HEK293 (cell line): ENCODE measurements around the gene GOLGA6L2.
"Not testable (repeated sequence)": the region's sequence is repeated elsewhere in the genome, so short reads cannot be mapped to it uniquely, and the experiment has no call there.

Source experiments
- CTCF ChIA-PET: fragments of 350-600 bp; formaldehyde crosslinking; extraction: SDS; loops from one replicate; lab custom pipeline; 2021; ENCODE audit warnings: antibody characterized with exemption; lab: Yijun Ruan, JAX
- POLR2A ChIA-PET: fragments of 300-600 bp; formaldehyde crosslinking; extraction: SDS; loops from one replicate; lab custom pipeline; 2020; ENCODE audit warnings: antibody characterized with exemption, inconsistent platforms; lab: Yijun Ruan, JAX
- H3K27ac ChIP-seq: fragments of 200-500 bp; sonication (Bioruptor generic); 2 replicates; pipeline ENCODE4 v1.5.1; 2014; ENCODE audit warnings: low read depth, low read length, control low read depth, inconsistent platforms; ENCODE audit errors: extremely low read depth
- H3K36me3 ChIP-seq, 2 experiments: fragments of 200-500 bp in 1 of 2; sonication (Bioruptor generic) in 1 of 2; 1 replicate in 1 of 2; 2 replicates in 1 of 2; pipeline ENCODE4 v1.5.1; 2014 to 2017; ENCODE audit warnings: inconsistent platforms in 2 of 2, low read length in 2 of 2; ENCODE audit not compliant: control insufficient read depth in 2 of 2, insufficient read depth in 1 of 2
- H3K4me1 ChIP-seq: fragments of 200-500 bp; sonication (Bioruptor generic); 2 replicates; pipeline ENCODE4 v1.5.1; 2014; ENCODE audit warnings: mild to moderate bottlenecking, low read length, inconsistent platforms; ENCODE audit not compliant: control insufficient read depth, insufficient read depth
- H3K4me3 ChIP-seq: 2 replicates; pipeline ENCODE4 v1.5.1; 2011; ENCODE audit warnings: low read depth, mild to moderate bottlenecking, control low read depth, low read length, moderate library complexity
- H3K9me3 ChIP-seq: fragments of 200-500 bp; sonication (Bioruptor generic); 2 replicates; pipeline ENCODE4 v1.5.1; 2014; ENCODE audit warnings: low read depth, low read length, inconsistent platforms; ENCODE audit not compliant: control insufficient read depth, insufficient read depth
- BCL11B ChIP-seq: fragments of 450-650 bp; formaldehyde crosslinking; IDR thresholded peaks from 2 replicates; pipeline ENCODE4 v1.5.1; 2016; ENCODE audit warnings: low read depth, missing biosample characterization, missing genetic modification characterization
- FEZF1 ChIP-seq: fragments of 450-650 bp; formaldehyde crosslinking; IDR thresholded peaks from 2 replicates; pipeline ENCODE4 v1.5.1; 2016; ENCODE audit warnings: missing biosample characterization, missing genetic modification characterization
- KLF9 ChIP-seq: fragments of 450-650 bp; formaldehyde crosslinking; IDR thresholded peaks from 2 replicates; pipeline ENCODE4 v1.5.1; 2016; ENCODE audit warnings: missing biosample characterization, missing genetic modification characterization, low read depth
- PRDM1 ChIP-seq: fragments of 450-650 bp; formaldehyde crosslinking; IDR thresholded peaks from 2 replicates; pipeline ENCODE4; 2016; ENCODE audit warnings: missing biosample characterization, missing genetic modification characterization
- PRDM10 ChIP-seq: fragments of 450-650 bp; formaldehyde crosslinking; IDR thresholded peaks from 2 replicates; pipeline ENCODE4 v1.5.1; 2016; ENCODE audit warnings: missing biosample characterization, missing genetic modification characterization
- SP3 ChIP-seq: fragments of 450-650 bp; formaldehyde crosslinking; IDR thresholded peaks from 2 replicates; pipeline ENCODE4 v1.5.1; 2016; ENCODE audit warnings: missing biosample characterization, missing genetic modification characterization
- ZFP41 ChIP-seq: fragments of 450-650 bp; formaldehyde crosslinking; IDR thresholded peaks from 2 replicates; pipeline ENCODE4 v1.5.1; 2016; ENCODE audit warnings: missing biosample characterization, missing genetic modification characterization, borderline replicate concordance
- ZNF10 ChIP-seq: fragments of 450-650 bp; formaldehyde crosslinking; IDR thresholded peaks from 2 replicates; pipeline ENCODE4 v1.5.1; 2017; ENCODE audit warnings: missing biosample characterization, missing genetic modification characterization
- ZNF174 ChIP-seq: fragments of 450-650 bp; formaldehyde crosslinking; IDR thresholded peaks from 2 replicates; pipeline ENCODE4 v1.5.0; 2017; ENCODE audit warnings: missing biosample characterization, mild to moderate bottlenecking, missing genetic modification characterization
- ZNF202 ChIP-seq: fragments of 450-650 bp; formaldehyde crosslinking; IDR thresholded peaks from 2 replicates; pipeline ENCODE4 v1.5.1; 2016; ENCODE audit warnings: missing biosample characterization, missing genetic modification characterization, borderline replicate concordance
- ZNF311 ChIP-seq: fragments of 450-650 bp; formaldehyde crosslinking; IDR thresholded peaks from 2 replicates; pipeline ENCODE4 v1.5.1; 2017; ENCODE audit warnings: missing biosample characterization, missing genetic modification characterization, borderline replicate concordance
- ZNF362 ChIP-seq: fragments of 450-650 bp; formaldehyde crosslinking; IDR thresholded peaks from 2 replicates; pipeline ENCODE4 v1.5.1; 2016; ENCODE audit warnings: missing biosample characterization, missing genetic modification characterization
- ZNF366 ChIP-seq: fragments of 450-650 bp; formaldehyde crosslinking; conservative IDR thresholded peaks from 2 replicates; pipeline ENCODE4 v1.5.1; 2016; ENCODE audit warnings: missing biosample characterization, missing genetic modification characterization
- ZNF394 ChIP-seq: fragments of 450-650 bp; formaldehyde crosslinking; IDR thresholded peaks from 2 replicates; pipeline ENCODE4 v1.5.1; 2016; ENCODE audit warnings: missing biosample characterization, missing genetic modification characterization, mild to moderate bottlenecking, moderate library complexity, borderline replicate concordance
- ZNF626 ChIP-seq: fragments of 450-650 bp; sonication (Bioruptor Pico); formaldehyde crosslinking; IDR thresholded peaks from 2 replicates; pipeline ENCODE4 v1.5.1; 2018; ENCODE audit warnings: missing biosample characterization, missing genetic modification characterization, inconsistent platforms
- ZNF830 ChIP-seq: fragments of 450-650 bp; IDR thresholded peaks from 2 replicates; pipeline ENCODE4 v1.5.0; 2018; ENCODE audit warnings: missing biosample characterization, missing genetic modification characterization, low read depth, mild to moderate bottlenecking, moderate library complexity
- TF ChIP-seq, protein P1 (sequence below): fragments of 450-650 bp; formaldehyde crosslinking; IDR thresholded peaks from 2 replicates; pipeline ENCODE4 v1.5.1; 2017; ENCODE audit warnings: missing biosample characterization, missing genetic modification characterization

Gene GOLGA6L2

DNA sequence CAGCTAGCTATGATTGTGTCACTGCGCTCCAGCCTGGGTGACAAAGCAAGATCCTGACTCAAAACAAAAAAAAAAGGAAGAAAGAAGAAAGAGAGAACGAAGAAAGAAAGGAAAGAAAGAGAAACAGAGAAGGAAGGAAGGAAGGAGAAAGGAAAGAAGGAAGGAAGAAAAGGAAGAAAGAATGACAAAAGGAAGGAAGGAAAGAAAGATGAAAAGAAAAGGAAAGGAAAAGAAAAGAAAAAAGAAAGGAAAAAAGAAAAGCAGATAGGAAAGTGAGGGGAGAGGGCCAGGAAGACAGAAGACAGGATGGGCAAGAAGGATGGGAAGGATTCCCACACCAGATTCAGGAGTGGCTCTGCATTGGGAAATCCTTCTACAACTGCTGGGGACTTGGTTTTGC lies 44.9 kb downstream of the GOLGA6L2 start:
- no peaks in the 10 kb centered on the region for H3K36me3 ChIP-seq
- H3K9me3 ChIP-seq, result no peaks in the 10 kb centered on the region
- CTCF ChIA-PET, result no interaction called here
- TF ChIP-seq BCL11B (tag by site-specific recombination) (no peak), PRDM1 (tag by site-specific recombination) (peak; percentile 95), ZNF366 (tag by site-specific recombination) (peak; percentile 52)
- H3K4me1 ChIP-seq, result no peaks in the 10 kb centered on the region
- H3K4me3 ChIP-seq, result no peak overlapping the region
- H3K27ac ChIP-seq, result no peak overlapping the region
- POLR2A ChIA-PET, result no interaction called here

DNA sequence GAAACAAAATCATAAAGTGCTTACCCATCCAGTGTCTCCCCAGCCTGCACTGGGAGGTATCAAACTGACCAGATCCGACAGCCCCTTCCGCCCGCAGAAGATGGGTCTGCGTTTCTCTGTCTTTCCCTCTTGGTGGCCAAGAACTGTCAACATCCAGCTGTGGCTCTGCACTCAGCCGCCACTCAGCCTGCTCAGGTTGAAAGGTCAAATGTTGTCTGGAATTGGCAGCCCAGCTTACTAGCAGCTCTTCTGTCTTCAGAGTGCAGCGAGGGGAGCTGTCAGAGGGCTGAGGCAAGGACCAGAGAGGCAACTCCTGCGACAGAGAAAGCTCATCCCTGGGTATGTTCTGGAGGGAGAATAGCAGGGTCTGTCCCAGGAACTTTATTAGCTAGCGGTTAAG lies 45.4 kb downstream of the GOLGA6L2 start:
- ChIA-PET POLR2A (no interaction called here), CTCF (no interaction called here)
- Histone ChIP-seq H3K27ac (no peak overlapping the region), H3K9me3 (no peaks in the 10 kb centered on the region), H3K36me3 (no peaks in the 10 kb centered on the region), H3K4me3 (no peak overlapping the region), H3K4me1 (no peaks in the 10 kb centered on the region)
- TF ChIP-seq ZNF830 (tag by site-specific recombination) (no peak), ZNF10 (tag by site-specific recombination) (no peak), SP3 (tag by site-specific recombination) (no peak), ZNF311 (tag by site-specific recombination) (no peak), ZNF362 (tag by site-specific recombination) (no peak)
- TF ChIP-seq, protein P1, sequence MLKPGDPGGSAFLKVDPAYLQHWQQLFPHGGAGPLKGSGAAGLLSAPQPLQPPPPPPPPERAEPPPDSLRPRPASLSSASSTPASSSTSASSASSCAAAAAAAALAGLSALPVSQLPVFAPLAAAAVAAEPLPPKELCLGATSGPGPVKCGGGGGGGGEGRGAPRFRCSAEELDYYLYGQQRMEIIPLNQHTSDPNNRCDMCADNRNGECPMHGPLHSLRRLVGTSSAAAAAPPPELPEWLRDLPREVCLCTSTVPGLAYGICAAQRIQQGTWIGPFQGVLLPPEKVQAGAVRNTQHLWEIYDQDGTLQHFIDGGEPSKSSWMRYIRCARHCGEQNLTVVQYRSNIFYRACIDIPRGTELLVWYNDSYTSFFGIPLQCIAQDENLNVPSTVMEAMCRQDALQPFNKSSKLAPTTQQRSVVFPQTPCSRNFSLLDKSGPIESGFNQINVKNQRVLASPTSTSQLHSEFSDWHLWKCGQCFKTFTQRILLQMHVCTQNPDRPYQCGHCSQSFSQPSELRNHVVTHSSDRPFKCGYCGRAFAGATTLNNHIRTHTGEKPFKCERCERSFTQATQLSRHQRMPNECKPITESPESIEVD (tag by site-specific recombination), result no peak

- H3K27ac ChIP-seq, H3K36me3 ChIP-seq, CTCF ChIA-PET, POLR2A ChIA-PET, H3K9me3 ChIP-seq, H3K4me3 ChIP-seq, H3K4me1 ChIP-seq: not testable (repeated sequence)
Observed at GRCh38 chr15:23399207-23399606, 47.8 kb downstream of the GOLGA6L2 start.

DNA sequence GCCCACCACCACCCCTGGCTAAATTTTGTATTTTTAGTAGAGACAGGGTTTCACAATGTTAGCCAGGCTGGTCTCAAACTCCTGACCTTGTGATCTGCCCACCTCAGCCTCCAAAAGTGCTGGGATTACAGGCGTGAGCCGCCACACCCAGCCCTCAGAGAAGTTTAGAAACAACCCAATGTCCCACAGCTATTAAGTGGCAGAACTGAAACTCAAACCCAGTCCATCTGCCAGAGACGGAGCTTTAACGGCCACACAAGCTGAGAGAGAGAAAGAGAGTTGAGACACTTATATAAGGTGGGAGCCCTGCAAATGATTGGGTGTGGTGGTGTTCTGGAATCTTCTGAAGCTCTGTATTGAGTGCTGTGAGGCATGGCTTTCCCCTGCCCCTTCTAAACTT lies 48.7 kb downstream of the GOLGA6L2 start:
- CTCF ChIA-PET, H3K9me3 ChIP-seq, H3K4me1 ChIP-seq, H3K4me3 ChIP-seq, POLR2A ChIA-PET, H3K27ac ChIP-seq, H3K36me3 ChIP-seq: not testable (repeated sequence)

DNA sequence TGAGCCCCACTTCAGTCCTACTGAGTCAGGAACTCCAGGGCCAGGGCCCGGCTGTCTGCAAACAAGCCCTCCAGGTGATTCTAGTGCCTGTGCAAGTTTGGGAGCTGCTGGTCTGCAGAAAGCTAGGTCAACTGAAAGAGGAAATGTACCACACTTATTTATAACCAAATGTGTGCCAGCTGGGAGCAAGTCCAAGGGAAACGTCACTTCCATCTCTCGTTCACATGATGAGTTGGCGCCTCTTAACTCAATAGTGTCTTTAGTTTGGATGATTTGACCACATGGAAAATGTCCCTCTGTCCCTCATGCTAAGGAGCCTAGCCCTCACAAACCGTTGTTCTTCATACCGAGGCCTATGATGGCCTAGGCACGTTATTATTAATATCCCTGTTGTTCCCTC lies 49.3 kb downstream of the GOLGA6L2 start:
- CTCF ChIA-PET, result no interaction called here
- Histone ChIP-seq H3K4me1 (no peaks in the 10 kb centered on the region), H3K36me3 (no peaks in the 10 kb centered on the region), H3K4me3 (no peak overlapping the region), H3K27ac (no peak overlapping the region), H3K9me3 (no peaks in the 10 kb centered on the region)
- POLR2A ChIA-PET, result no interaction called here
- no peak for TF ChIP-seq ZNF626 (tag by site-specific recombination)
- TF ChIP-seq ZNF202 (tag by site-specific recombination), result no peak
- TF ChIP-seq FEZF1 (tag by site-specific recombination), result no peak
- TF ChIP-seq PRDM10 (tag by site-specific recombination), result no peak
- TF ChIP-seq ZNF394, result no peak
- no peak for TF ChIP-seq ZNF174 (tag by site-specific recombination)
- no peak for TF ChIP-seq ZFP41 (tag by site-specific recombination)
- no peak for TF ChIP-seq SP3 (tag by site-specific recombination)
- TF ChIP-seq KLF9, result no peak
